Calu3 (cell line): Measurements from ENCODE around the gene CPHXL2. TPM values are rescaled to one million over a fixed set of nuclear protein-coding genes. Genes with fewer than 3 reads are reported as not detected.

ENCODE experiments used
- BruUV-seq: library from RNA; stranded (reverse); fragments of 400-500 nt; replicated peaks from 2 replicates; lab custom pipeline; 2021; lab: Mats Ljungman, UMichigan
- CTCF ChIA-PET: fragments of 300-600 bp; sonication (Branson Sonifier 250); formaldehyde crosslinking; loops from one replicate; lab custom pipeline; 2022; ENCODE audit warnings: antibody characterized with exemption; lab: Charles Lee
- DNase-seq: peaks from one replicate; pipeline ENCODE4 v3.0.0; 2022
- H3K27ac Mint-ChIP-seq: one replicate; pipeline ENCODE4 v1.8.0; 2022; ENCODE audit warnings: mixed read lengths; ENCODE audit not compliant: unreplicated experiment
- H3K27me3 Mint-ChIP-seq: one replicate; pipeline ENCODE4 v1.8.0; 2022; ENCODE audit warnings: mixed read lengths; ENCODE audit not compliant: unreplicated experiment
- H3K36me3 Mint-ChIP-seq: one replicate; pipeline ENCODE4 v1.8.0; 2022; ENCODE audit warnings: mild to moderate bottlenecking, moderate library complexity, mixed read lengths; ENCODE audit not compliant: insufficient read depth, unreplicated experiment
- H3K4me1 Mint-ChIP-seq: one replicate; pipeline ENCODE4 v1.8.0; 2022; ENCODE audit warnings: mild to moderate bottlenecking, low read depth, mixed read lengths; ENCODE audit not compliant: unreplicated experiment
- H3K4me3 Mint-ChIP-seq: one replicate; pipeline ENCODE4 v1.8.0; 2022; ENCODE audit warnings: mild to moderate bottlenecking, low read depth, moderate library complexity, mixed read lengths; ENCODE audit not compliant: unreplicated experiment
- H3K9me3 Mint-ChIP-seq: one replicate; pipeline ENCODE4 v1.8.0; 2022; ENCODE audit warnings: low read depth, mixed read lengths; ENCODE audit not compliant: unreplicated experiment
- CTCF ChIP-seq: fragments of 200-600 bp; IDR thresholded peaks from one replicate; pipeline ENCODE4 v1.8.0; 2022; ENCODE audit warnings: antibody characterized with exemption; ENCODE audit not compliant: unreplicated experiment
- intact Hi-C: fragments of 100-400 bp; cut with micrococcal nuclease; formaldehyde crosslinking; loops from one replicate; pipeline ENCODE4 v1.10.0; 2022; ENCODE audit not compliant: unreplicated experiment
- total RNA-seq: library from RNA; stranded (reverse); gene quantifications from 2 replicates; pipeline ENCODE4 v1.2.3, GENCODE V29; 2022

Gene CPHXL2
- total RNA-seq, 1 experiment from 2014 or later, result not detected

GRCh38 chr16:75616521-75617010 is 60.2 kb downstream of the CPHXL2 start:
- no peak for TF ChIP-seq CTCF
- Mint-ChIP-seq H3K27ac (no peak overlapping the region), H3K4me1 (no peaks in the 10 kb centered on the region), H3K27me3 (no peaks in the 10 kb centered on the region), H3K36me3 (peaks cover 63% of the 10 kb centered on the region), H3K9me3 (no peaks in the 10 kb centered on the region), H3K4me3 (no peak overlapping the region)
- CTCF ChIA-PET, result no interaction called here
- no TSS peak for BruUV-seq
- no peak for DNase-seq
- intact Hi-C loops, result loop anchor here (5.0 kb wide), 1 partner anchor 49 kb away; the partner anchor contains the start of gene GABARAPL2

- no peaks in the 10 kb centered on the region for H3K9me3 Mint-ChIP-seq
Measured at GRCh38 chr16:75615619-75616018, 61.2 kb downstream of the CPHXL2 start.

GRCh38 chr16:75614066-75614897 is 62.5 kb downstream of the CPHXL2 start:
- Mint-ChIP-seq H3K9me3 (no peaks in the 10 kb centered on the region), H3K4me3 (no peak overlapping the region), H3K27ac (no peak overlapping the region), H3K4me1 (no peaks in the 10 kb centered on the region), H3K36me3 (peaks cover 48% of the 10 kb centered on the region), H3K27me3 (no peaks in the 10 kb centered on the region)
- no peak for DNase-seq
- CTCF ChIA-PET, result interaction anchor here (0.6 kb wide), 1 partner anchor 31 kb away, joined by 3 read pairs; no protein-coding TSS in a partner anchor
- BruUV-seq, result no TSS peak
- intact Hi-C loops, result no loop called here
- TF ChIP-seq CTCF, result no peak

More at GRCh38 chr16:75615619-75616018, 61.2 kb downstream of the CPHXL2 start:
- CTCF ChIA-PET, result interaction anchor here (0.6 kb wide), 1 partner anchor 92 kb away, joined by 3 read pairs; no protein-coding TSS in a partner anchor
- H3K4me3 Mint-ChIP-seq, result no peak overlapping the region
- H3K27me3 Mint-ChIP-seq, result no peaks in the 10 kb centered on the region
- no peak for DNase-seq
- H3K27ac Mint-ChIP-seq, result no peak overlapping the region
- H3K36me3 Mint-ChIP-seq, result peaks cover 58% of the 10 kb centered on the region
- intact Hi-C loops, result loop anchor here (5.0 kb wide), 1 partner anchor 48 kb away; the partner anchor contains the start of gene GABARAPL2
- no peaks in the 10 kb centered on the region for H3K4me1 Mint-ChIP-seq
- BruUV-seq, result no TSS peak
- no peak for TF ChIP-seq CTCF

Other genes with a start within 250 kb of the CPHXL2 start
- 64.1 and 70.9 TPM in 2 replicates for gene CFDP1, start 243.5 kb downstream of the CPHXL2 start, total RNA-seq
- 48.4 and 52.5 TPM in 2 replicates for gene TMEM170A, start 212.3 kb downstream of the CPHXL2 start, total RNA-seq
- gene CHST6, start 181.6 kb downstream of the CPHXL2 start, total RNA-seq, result 3.3 and 4.3 TPM in 2 replicates
- 0.42 and 0.64 TPM in 2 replicates for gene CHST5, start 140.9 kb downstream of the CPHXL2 start, total RNA-seq
- gene TMEM231, start 120.8 kb downstream of the CPHXL2 start, total RNA-seq, result 17.6 and 23.8 TPM in 2 replicates
- 112 and 123 TPM in 2 replicates for gene GABARAPL2, start 110.6 kb downstream of the CPHXL2 start, total RNA-seq
- 90.4 and 111 TPM in 2 replicates for gene ADAT1, start 53.7 kb downstream of the CPHXL2 start, total RNA-seq
- gene KARS1, start 29.3 kb downstream of the CPHXL2 start, total RNA-seq, result 198 and 207 TPM in 2 replicates
- 45.3 and 48.3 TPM in 2 replicates for gene TERF2IP, start 29.2 kb downstream of the CPHXL2 start, total RNA-seq
- gene DUXB, start 24.5 kb upstream of the CPHXL2 start, total RNA-seq, result not detected in 2 replicates
- not detected in 2 replicates for gene CPHXL, start 49.5 kb upstream of the CPHXL2 start, total RNA-seq